GM19395 (cell line): ENCODE data around the gene NEK7.

Source experiments
- ATAC-seq: cut with Tn5 transposase; IDR thresholded peaks from one replicate; pipeline ENCODE4 v1.9.1; 2021; ENCODE audit warnings: mild to moderate bottlenecking, moderate library complexity; ENCODE audit not compliant: unreplicated experiment

Gene NEK7

GRCh38 chr1:198253259-198253658, 96.5 kb downstream of the NEK7 start:
- ATAC-seq = peak; percentile 92

GRCh38 chr1:198253668-198254067, 96.9 kb downstream of the NEK7 start:
- ATAC-seq = peak; percentile 97

GRCh38 chr1:198254521-198254920, 97.7 kb downstream of the NEK7 start:
- ATAC-seq = no peak

- no peak for ATAC-seq
Observed at GRCh38 chr1:198254948-198255347, 98.2 kb downstream of the NEK7 start.

GRCh38 chr1:198255784-198256183, 99.0 kb downstream of the NEK7 start:
- no peak for ATAC-seq

- ATAC-seq = peak; percentile 63
Observed at GRCh38 chr1:198258491-198258890, 101.7 kb downstream of the NEK7 start.

- ATAC-seq = no peak
Observed at GRCh38 chr1:198259333-198260074, 102.7 kb downstream of the NEK7 start.

- ATAC-seq = no peak
Observed at GRCh38 chr1:198261886-198262285, 105.1 kb downstream of the NEK7 start.

GRCh38 chr1:198263186-198263585, 106.4 kb downstream of the NEK7 start:
- ATAC-seq = no peak

GRCh38 chr1:198264282-198264681, 107.5 kb downstream of the NEK7 start:
- no peak for ATAC-seq

GRCh38 chr1:198265073-198265661, 108.4 kb downstream of the NEK7 start:
- ATAC-seq = no peak

- no peak for ATAC-seq
Observed at GRCh38 chr1:198267056-198267455, 110.3 kb downstream of the NEK7 start.

GRCh38 chr1:198267921-198268320, 111.1 kb downstream of the NEK7 start:
- no peak for ATAC-seq

GRCh38 chr1:198268784-198269645, 112.2 kb downstream of the NEK7 start:
- ATAC-seq = no peak

GRCh38 chr1:198269646-198269940, 112.8 kb downstream of the NEK7 start:
- no peak for ATAC-seq

- ATAC-seq = no peak
Observed at GRCh38 chr1:198270273-198270828, 113.6 kb downstream of the NEK7 start.

GRCh38 chr1:198271467-198271866, 114.7 kb downstream of the NEK7 start:
- ATAC-seq = no peak

- ATAC-seq = no peak
Observed at GRCh38 chr1:198272492-198272891, 115.7 kb downstream of the NEK7 start.

GRCh38 chr1:198273748-198274295, 117.0 kb downstream of the NEK7 start:
- ATAC-seq = no peak

GRCh38 chr1:198275597-198275996, 118.8 kb downstream of the NEK7 start:
- no peak for ATAC-seq

GRCh38 chr1:198276241-198276640, 119.4 kb downstream of the NEK7 start:
- ATAC-seq = no peak
